ENCODE results near the gene KIF9.
"Not testable (repeated sequence)": the region's sequence is repeated elsewhere in the genome, so short reads cannot be mapped to it uniquely, and the experiment has no call there.

- not testable (repeated sequence) for TF ChIP-seq POLR2AphosphoS5 (IDR thresholded peaks at IDR 0.05; ENCODE audit: low read depth, low read length); CTCF (IDR thresholded peaks at IDR 0.05)
- TF ChIP-seq, protein P1, sequence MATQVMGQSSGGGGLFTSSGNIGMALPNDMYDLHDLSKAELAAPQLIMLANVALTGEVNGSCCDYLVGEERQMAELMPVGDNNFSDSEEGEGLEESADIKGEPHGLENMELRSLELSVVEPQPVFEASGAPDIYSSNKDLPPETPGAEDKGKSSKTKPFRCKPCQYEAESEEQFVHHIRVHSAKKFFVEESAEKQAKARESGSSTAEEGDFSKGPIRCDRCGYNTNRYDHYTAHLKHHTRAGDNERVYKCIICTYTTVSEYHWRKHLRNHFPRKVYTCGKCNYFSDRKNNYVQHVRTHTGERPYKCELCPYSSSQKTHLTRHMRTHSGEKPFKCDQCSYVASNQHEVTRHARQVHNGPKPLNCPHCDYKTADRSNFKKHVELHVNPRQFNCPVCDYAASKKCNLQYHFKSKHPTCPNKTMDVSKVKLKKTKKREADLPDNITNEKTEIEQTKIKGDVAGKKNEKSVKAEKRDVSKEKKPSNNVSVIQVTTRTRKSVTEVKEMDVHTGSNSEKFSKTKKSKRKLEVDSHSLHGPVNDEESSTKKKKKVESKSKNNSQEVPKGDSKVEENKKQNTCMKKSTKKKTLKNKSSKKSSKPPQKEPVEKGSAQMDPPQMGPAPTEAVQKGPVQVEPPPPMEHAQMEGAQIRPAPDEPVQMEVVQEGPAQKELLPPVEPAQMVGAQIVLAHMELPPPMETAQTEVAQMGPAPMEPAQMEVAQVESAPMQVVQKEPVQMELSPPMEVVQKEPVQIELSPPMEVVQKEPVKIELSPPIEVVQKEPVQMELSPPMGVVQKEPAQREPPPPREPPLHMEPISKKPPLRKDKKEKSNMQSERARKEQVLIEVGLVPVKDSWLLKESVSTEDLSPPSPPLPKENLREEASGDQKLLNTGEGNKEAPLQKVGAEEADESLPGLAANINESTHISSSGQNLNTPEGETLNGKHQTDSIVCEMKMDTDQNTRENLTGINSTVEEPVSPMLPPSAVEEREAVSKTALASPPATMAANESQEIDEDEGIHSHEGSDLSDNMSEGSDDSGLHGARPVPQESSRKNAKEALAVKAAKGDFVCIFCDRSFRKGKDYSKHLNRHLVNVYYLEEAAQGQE (IDR thresholded peaks at IDR 0.05; ENCODE audit: insufficient read depth in 1 of 2, low read depth in 2 of 2, low read length in 1 of 2): not testable (repeated sequence)
These were observed 26.6 kb upstream of the KIF9 start for GRCh38 chr3:47309231-47309630.
